CD4-positive, alpha-beta memory T cell (primary cell): ENCODE data around the gene PTPRR. TPM values are rescaled to one million over a fixed set of nuclear protein-coding genes. Genes with fewer than 3 reads are reported as not detected.

Experiments used
- CTCF ChIA-PET: fragments of 350-600 bp; sonication (Branson Sonifier 250); formaldehyde crosslinking; loops from one replicate; lab custom pipeline; 2021; ENCODE audit warnings: inconsistent platforms; ENCODE audit not compliant: partially characterized antibody; lab: Charles Lee
- POLR2A ChIA-PET: fragments of 350-600 bp; sonication (Branson Sonifier 250); formaldehyde crosslinking; loops from one replicate; lab custom pipeline; 2021; ENCODE audit not compliant: partially characterized antibody; lab: Charles Lee
- DNase-seq, 5 donors: peaks; one replicate each; pipeline versions ENCODE4 v3.0.0 to v3.0.0-alpha.2; 2020 to 2022; ENCODE audit warnings: mixed read lengths in 1 of 5
- H3K27ac ChIP-seq: one replicate; pipeline ENCODE4 v1.7.0; 2013; ENCODE audit warnings: low read depth, low read length
- H3K27me3 ChIP-seq: 2 replicates; pipeline ENCODE4 v1.7.0; 2013; ENCODE audit warnings: mild to moderate bottlenecking, low read length, moderate library complexity; ENCODE audit not compliant: insufficient read depth
- H3K36me3 ChIP-seq: 2 replicates; pipeline ENCODE4 v1.7.0; 2013; ENCODE audit warnings: mild to moderate bottlenecking, low read length, moderate library complexity; ENCODE audit not compliant: insufficient read depth
- H3K4me1 ChIP-seq: 2 replicates; pipeline ENCODE4 v1.7.0; 2013; ENCODE audit warnings: mild to moderate bottlenecking, low read length, moderate library complexity; ENCODE audit not compliant: insufficient read depth
- H3K4me3 ChIP-seq, 2 donors: one replicate each; pipeline ENCODE4 v1.7.0; 2013; ENCODE audit warnings: low read length in 2 of 2, mild to moderate bottlenecking in 1 of 2
- H3K9me3 ChIP-seq, 2 donors: one replicate each; pipeline ENCODE4 v1.7.0; 2013; ENCODE audit warnings: low read length in 2 of 2, control low read depth in 1 of 2; ENCODE audit not compliant: control insufficient read depth in 1 of 2
- H3K27ac Mint-ChIP-seq, 7 donors: one replicate each; pipeline ENCODE4 v1.8.0; 2020 to 2021; ENCODE audit warnings: mixed read lengths in 7 of 7, mild to moderate bottlenecking in 6 of 7, inconsistent platforms in 3 of 7, moderate library complexity in 3 of 7
- H3K27me3 Mint-ChIP-seq, 2 donors: one replicate each; pipeline ENCODE4 v1.8.0; 2020 to 2021; ENCODE audit warnings: mixed read lengths in 2 of 2
- H3K36me3 Mint-ChIP-seq, 2 donors: one replicate each; pipeline ENCODE4 v1.8.0; 2020 to 2021; ENCODE audit warnings: mixed read lengths in 2 of 2, inconsistent platforms in 1 of 2, mild to moderate bottlenecking in 1 of 2
- H3K4me1 Mint-ChIP-seq, 4 donors: one replicate each; pipeline ENCODE4 v1.8.0; 2020 to 2021; ENCODE audit warnings: mixed read lengths in 4 of 4, mild to moderate bottlenecking in 1 of 4
- H3K4me3 Mint-ChIP-seq, 8 donors: one replicate each; pipeline ENCODE4 v1.8.0; 2020 to 2021; ENCODE audit warnings: mixed read lengths in 8 of 8, mild to moderate bottlenecking in 7 of 8, moderate library complexity in 6 of 8, inconsistent platforms in 3 of 8
- H3K9me3 Mint-ChIP-seq, 8 donors: one replicate each; pipeline ENCODE4 v1.8.0; 2020 to 2021; ENCODE audit warnings: mixed read lengths in 8 of 8, mild to moderate bottlenecking in 5 of 8, inconsistent platforms in 3 of 8, moderate library complexity in 1 of 8
- intact Hi-C: fragments of 100-400 bp; cut with micrococcal nuclease; formaldehyde crosslinking; loops from one replicate; pipeline ENCODE4 v1.15.1; 2023
- polyA plus RNA-seq, 2 donors: library from polyadenylated mRNA; unstranded; fragments of 300-500 nt; fragmentation: Illumina TruSeq; gene quantifications; one replicate each; pipeline ENCODE4 v1.2.3, GENCODE V29; 2021
- total RNA-seq, 2 experiments: library from RNA; stranded (reverse); gene quantifications; one replicate each; pipeline ENCODE4 v1.2.3, GENCODE V29; 2021

Gene PTPRR
- total and polyA plus RNA-seq, 4 experiments from 2014 or later, result not detected

DNA sequence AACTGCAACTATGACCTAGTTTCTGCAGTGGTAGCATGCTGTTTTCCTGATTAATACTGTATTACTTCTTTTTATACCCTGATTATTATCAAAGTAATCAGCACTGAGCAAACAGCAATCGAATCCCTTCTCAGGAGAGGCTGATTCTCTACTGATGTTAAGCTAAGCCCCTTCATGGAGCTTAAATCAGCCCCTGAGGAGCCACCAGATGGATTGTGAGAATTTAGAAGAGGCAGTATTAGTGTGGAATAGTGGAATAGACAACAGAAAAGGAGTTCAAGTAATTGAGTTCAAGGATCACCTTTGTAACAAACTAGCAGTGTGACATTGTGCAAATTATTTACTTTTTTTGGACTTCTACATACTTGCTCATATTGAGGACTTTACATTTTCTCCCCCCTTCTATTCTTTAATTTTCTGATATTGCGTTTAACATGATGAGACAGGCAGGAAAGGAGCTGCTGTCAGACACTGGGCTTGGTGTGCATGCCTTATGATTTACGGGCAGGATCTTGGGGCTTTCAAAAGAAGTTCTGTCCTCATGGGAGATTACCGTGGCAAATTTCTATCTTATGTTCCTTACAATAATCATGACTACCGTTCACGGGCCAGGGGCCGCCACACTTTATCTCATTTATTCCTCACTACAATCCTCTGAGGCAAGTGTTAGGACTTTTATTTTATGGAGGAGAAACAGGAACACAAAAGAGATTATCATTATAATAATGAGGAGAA lies 68.0 kb downstream of the PTPRR start:
- Histone ChIP-seq H3K4me1 (no peaks in the 10 kb centered on the region), H3K9me3 (no peaks in the 10 kb centered on the region), H3K36me3 (no peaks in the 10 kb centered on the region), H3K27me3 (no peaks in the 10 kb centered on the region), H3K27ac (no peak overlapping the region), H3K4me3 (no peak overlapping the region)
- Mint-ChIP-seq H3K36me3 (no peaks in the 10 kb centered on the region), H3K4me3 (no peak overlapping the region), H3K9me3 (no peaks in the 10 kb centered on the region), H3K27ac (no peak overlapping the region), H3K27me3 (no peaks in the 10 kb centered on the region), H3K4me1 (no peaks in the 10 kb centered on the region)
- POLR2A ChIA-PET, result no interaction called here
- intact Hi-C loops, result no loop called here
- no peak for DNase-seq
- CTCF ChIA-PET, result no interaction called here

DNA sequence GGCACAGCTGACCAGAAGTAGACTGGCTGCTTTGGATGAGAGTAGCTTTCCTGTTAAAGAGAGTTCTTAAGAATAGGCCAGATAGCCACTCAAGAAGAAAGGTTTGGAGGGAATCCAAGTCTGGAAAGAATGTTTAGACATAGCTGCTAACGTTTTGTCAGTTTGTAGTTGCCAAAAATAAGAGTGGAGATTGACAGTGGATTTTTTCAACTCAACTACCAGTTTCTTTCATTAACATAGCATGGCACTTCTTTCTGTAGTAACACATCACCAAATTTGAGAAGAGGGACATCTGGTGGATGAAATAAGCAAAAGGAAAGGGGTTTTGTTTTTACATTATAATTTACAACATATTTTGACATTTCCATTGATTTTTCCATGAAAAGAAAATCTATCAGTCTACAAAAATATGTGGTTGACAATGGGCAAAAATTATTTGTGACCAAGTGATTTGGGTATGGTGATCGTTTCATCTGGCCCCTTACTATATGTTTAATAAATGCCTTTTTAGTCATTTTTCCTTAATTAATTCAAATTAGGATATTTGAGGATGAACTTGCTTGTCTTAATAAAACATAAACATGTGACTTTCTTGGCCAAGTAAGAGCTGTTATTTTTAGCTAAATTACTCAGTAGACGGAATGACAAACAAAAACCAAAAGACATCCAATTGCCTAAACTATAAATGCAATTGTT lies 71.1 kb downstream of the PTPRR start:
- no peak overlapping the region for H3K27ac Mint-ChIP-seq
- H3K4me1 Mint-ChIP-seq, result no peaks in the 10 kb centered on the region
- H3K4me3 ChIP-seq, result no peak overlapping the region
- no peaks in the 10 kb centered on the region for H3K27me3 ChIP-seq
- H3K36me3 ChIP-seq, result no peaks in the 10 kb centered on the region
- intact Hi-C loops, result no loop called here
- H3K9me3 ChIP-seq, result no peaks in the 10 kb centered on the region
- H3K9me3 Mint-ChIP-seq, result no peaks in the 10 kb centered on the region
- H3K27ac ChIP-seq, result no peak overlapping the region
- H3K4me3 Mint-ChIP-seq, result no peak overlapping the region
- no peak for DNase-seq
- no peaks in the 10 kb centered on the region for H3K27me3 Mint-ChIP-seq
- no peaks in the 10 kb centered on the region for H3K36me3 Mint-ChIP-seq
- no peaks in the 10 kb centered on the region for H3K4me1 ChIP-seq
- ChIA-PET POLR2A (no interaction called here), CTCF (no interaction called here)

DNA sequence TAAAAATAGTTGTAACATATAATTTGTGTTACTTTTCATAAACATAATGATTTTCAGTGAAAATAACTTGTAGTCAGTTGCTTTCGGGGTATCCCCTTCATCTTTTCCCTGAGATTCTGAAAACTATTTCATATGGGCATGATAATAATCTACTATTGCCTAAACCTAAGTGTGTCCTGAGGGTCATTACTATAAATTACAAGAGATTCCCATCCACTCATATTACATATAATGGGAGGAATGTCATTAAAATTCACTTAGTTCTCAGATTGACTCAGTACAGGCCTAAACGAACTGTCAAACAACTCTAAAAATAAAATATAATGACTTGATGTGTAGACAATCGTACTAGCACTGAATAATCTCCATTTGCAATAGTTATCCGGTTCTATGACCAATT lies 72.7 kb downstream of the PTPRR start:
- CTCF ChIA-PET, result no interaction called here
- Histone ChIP-seq H3K4me3 (no peak overlapping the region), H3K27ac (no peak overlapping the region), H3K9me3 (no peaks in the 10 kb centered on the region), H3K27me3 (no peaks in the 10 kb centered on the region), H3K36me3 (no peaks in the 10 kb centered on the region), H3K4me1 (no peaks in the 10 kb centered on the region)
- intact Hi-C loops, result no loop called here
- POLR2A ChIA-PET, result no interaction called here
- Mint-ChIP-seq H3K9me3 (no peaks in the 10 kb centered on the region), H3K4me3 (no peak overlapping the region), H3K27ac (no peak overlapping the region), H3K36me3 (no peaks in the 10 kb centered on the region), H3K27me3 (no peaks in the 10 kb centered on the region), H3K4me1 (no peaks in the 10 kb centered on the region)
- no peak for DNase-seq

DNA sequence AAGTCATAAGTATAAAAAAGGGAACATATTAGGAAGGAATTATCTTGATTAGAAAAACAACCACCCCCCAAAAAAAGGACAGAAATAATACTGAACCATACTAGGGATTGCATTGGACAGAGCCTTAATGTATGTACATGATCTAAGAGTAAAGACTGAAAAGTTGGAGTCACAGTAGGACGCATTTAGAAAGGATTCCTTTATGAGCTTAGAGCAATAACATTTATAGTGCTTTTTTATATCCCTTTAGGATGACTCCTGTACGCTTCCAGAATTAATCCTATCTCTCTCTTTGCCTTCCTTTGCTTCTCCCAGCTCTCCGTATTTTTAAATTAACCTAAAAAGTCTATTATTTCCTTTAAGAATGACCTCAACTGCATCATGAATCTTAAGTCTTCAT lies 75.3 kb downstream of the PTPRR start:
- Mint-ChIP-seq H3K4me3 (no peak overlapping the region), H3K4me1 (no peaks in the 10 kb centered on the region), H3K36me3 (no peaks in the 10 kb centered on the region), H3K27ac (no peak overlapping the region), H3K27me3 (no peaks in the 10 kb centered on the region), H3K9me3 (no peaks in the 10 kb centered on the region)
- Histone ChIP-seq H3K27ac (no peak overlapping the region), H3K4me1 (no peaks in the 10 kb centered on the region), H3K36me3 (no peaks in the 10 kb centered on the region), H3K27me3 (no peaks in the 10 kb centered on the region), H3K4me3 (no peak overlapping the region), H3K9me3 (no peaks in the 10 kb centered on the region)
- no peak for DNase-seq
- intact Hi-C loops, result no loop called here
- POLR2A ChIA-PET, result no interaction called here
- CTCF ChIA-PET, result no interaction called here

DNA sequence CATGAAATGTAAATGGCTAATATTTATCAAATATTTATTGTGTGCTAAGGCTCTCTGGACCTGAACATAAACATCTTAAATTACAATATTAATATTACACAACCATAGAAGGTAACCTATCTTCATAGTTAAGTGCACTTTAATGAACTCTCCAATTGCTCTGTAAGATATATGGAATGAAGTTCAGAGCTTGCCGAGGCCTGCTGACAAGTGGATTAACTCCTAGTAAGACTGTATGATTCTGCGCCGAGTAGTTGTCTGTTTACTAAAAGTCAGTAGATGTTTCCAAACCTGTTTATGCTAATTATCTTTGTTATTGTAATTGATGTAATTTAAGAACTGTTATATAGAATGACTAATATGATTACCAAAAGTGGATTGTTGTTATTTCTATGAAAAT lies 77.2 kb downstream of the PTPRR start:
- DNase-seq, result no peak
- no peaks in the 10 kb centered on the region for H3K4me1 Mint-ChIP-seq
- H3K9me3 Mint-ChIP-seq, result no peaks in the 10 kb centered on the region
- H3K4me3 Mint-ChIP-seq, result no peak overlapping the region
- Histone ChIP-seq H3K4me1 (no peaks in the 10 kb centered on the region), H3K4me3 (no peak overlapping the region), H3K36me3 (no peaks in the 10 kb centered on the region), H3K27ac (no peak overlapping the region), H3K27me3 (no peaks in the 10 kb centered on the region), H3K9me3 (no peaks in the 10 kb centered on the region)
- intact Hi-C loops, result no loop called here
- CTCF ChIA-PET, result no interaction called here
- H3K27ac Mint-ChIP-seq, result no peak overlapping the region
- POLR2A ChIA-PET, result no interaction called here
- no peaks in the 10 kb centered on the region for H3K36me3 Mint-ChIP-seq
- H3K27me3 Mint-ChIP-seq, result no peaks in the 10 kb centered on the region

DNA sequence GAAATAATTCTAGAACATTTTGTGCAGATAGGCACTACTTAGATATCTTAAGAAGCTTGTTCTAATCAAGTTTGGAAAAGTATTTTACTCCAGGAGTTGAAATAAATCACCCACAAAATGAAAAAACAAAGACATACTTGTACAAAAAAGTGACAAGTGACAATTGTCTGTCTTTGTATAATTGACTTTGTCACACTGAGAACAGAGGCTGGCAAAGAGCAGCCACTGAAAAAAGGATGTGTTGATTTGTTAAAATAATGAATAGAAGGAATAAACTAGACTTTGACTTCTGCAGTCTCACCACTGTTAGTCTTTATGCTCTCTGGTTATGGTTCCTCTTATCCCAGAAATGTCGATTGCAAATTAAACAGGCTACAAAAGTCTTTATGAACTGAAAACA lies 77.6 kb downstream of the PTPRR start:
- H3K9me3 Mint-ChIP-seq, result no peaks in the 10 kb centered on the region
- H3K4me3 Mint-ChIP-seq, result no peak overlapping the region
- no peaks in the 10 kb centered on the region for H3K27me3 Mint-ChIP-seq
- Histone ChIP-seq H3K4me1 (no peaks in the 10 kb centered on the region), H3K27ac (no peak overlapping the region), H3K9me3 (no peaks in the 10 kb centered on the region), H3K4me3 (no peak overlapping the region), H3K27me3 (no peaks in the 10 kb centered on the region), H3K36me3 (no peaks in the 10 kb centered on the region)
- POLR2A ChIA-PET, result no interaction called here
- H3K27ac Mint-ChIP-seq, result no peak overlapping the region
- H3K4me1 Mint-ChIP-seq, result no peaks in the 10 kb centered on the region
- H3K36me3 Mint-ChIP-seq, result no peaks in the 10 kb centered on the region
- CTCF ChIA-PET, result no interaction called here
- no peak for DNase-seq
- intact Hi-C loops, result no loop called here

DNA sequence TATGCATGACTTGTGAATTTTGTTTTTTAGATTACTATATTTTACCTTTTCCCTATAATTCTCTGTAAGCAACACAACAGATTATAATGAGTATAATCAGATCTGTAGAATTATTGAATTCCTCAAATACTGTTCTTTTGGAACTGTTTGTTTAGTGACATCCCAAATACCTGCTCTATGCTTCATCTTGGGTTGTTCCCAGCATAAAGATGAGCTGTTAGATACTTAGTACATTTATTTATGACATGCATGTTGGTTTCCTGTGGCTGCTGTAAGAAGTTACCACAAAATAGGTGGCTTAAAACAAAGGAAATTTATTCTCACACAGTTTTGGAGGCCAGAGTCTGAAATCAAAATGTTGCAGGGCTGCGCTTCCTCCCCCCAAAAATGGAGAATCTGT lies 78.4 kb downstream of the PTPRR start:
- H3K36me3 ChIP-seq, result no peaks in the 10 kb centered on the region
- no peak overlapping the region for H3K27ac ChIP-seq
- no peak overlapping the region for H3K4me3 ChIP-seq
- H3K4me1 Mint-ChIP-seq, result no peaks in the 10 kb centered on the region
- H3K9me3 ChIP-seq, result no peaks in the 10 kb centered on the region
- H3K36me3 Mint-ChIP-seq, result no peaks in the 10 kb centered on the region
- ChIA-PET CTCF (no interaction called here), POLR2A (no interaction called here)
- intact Hi-C loops, result no loop called here
- no peaks in the 10 kb centered on the region for H3K27me3 Mint-ChIP-seq
- H3K4me3 Mint-ChIP-seq, result no peak overlapping the region
- no peaks in the 10 kb centered on the region for H3K4me1 ChIP-seq
- no peak for DNase-seq
- H3K9me3 Mint-ChIP-seq, result no peaks in the 10 kb centered on the region
- no peaks in the 10 kb centered on the region for H3K27me3 ChIP-seq
- H3K27ac Mint-ChIP-seq, result no peak overlapping the region
